ENCODE results near the gene ABRACL. TPM values are rescaled to one million over a fixed set of nuclear protein-coding genes. Genes with fewer than 3 reads are reported as not detected.

ABRACL gene
- total and polyA plus RNA-seq, 2 of the 8 experiments (the other 6 are each of a cell fraction or from before 2014, with no cell fraction given): 103 to 167 TPM

DNA sequence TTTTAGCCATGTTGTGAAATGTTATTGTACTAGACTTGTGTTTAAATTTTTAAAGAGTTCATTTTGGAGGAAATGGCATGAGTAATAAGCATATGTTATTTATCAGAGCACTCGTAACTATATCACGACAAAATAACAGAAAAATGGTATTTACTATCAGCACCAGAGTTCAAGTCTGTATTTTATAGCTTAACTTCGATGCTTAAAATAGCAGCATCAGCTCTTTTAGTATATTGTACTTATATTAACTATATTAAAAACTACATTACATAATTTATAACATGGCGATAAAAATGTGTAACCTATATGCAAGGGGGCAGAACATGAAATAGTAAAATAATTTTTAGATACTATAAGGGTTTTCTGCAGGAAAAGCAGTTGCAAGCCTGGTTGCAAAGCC is 52.9 kb downstream of the ABRACL start:
- ChIA-PET CTCF (ENCODE audit: partially characterized antibody) (no interaction called here), POLR2A (ENCODE audit: partially characterized antibody) (no interaction called here)
- H2BK20ac ChIP-seq (ENCODE audit: low read length): no peak overlapping the region
- H2BK12ac ChIP-seq (ENCODE audit: low read depth, low read length): no peak overlapping the region
- H2BK15ac ChIP-seq (ENCODE audit: low read length): no peak overlapping the region
- no peaks in the 10 kb centered on the region for H4K20me1 ChIP-seq (replicated peaks in 1 of 2; ENCODE audit: control insufficient read depth in 1 of 2, insufficient read depth in 2 of 2, low read length in 2 of 2)
- H3K4me2 ChIP-seq (ENCODE audit: insufficient read depth in 1 of 2, low read depth in 2 of 2, low read length in 2 of 2): no peak overlapping the region
- no peak overlapping the region for H3K56ac ChIP-seq (replicated peaks; ENCODE audit: insufficient read length, low read depth, low read length)
- H3K9me3 ChIP-seq (ENCODE audit: insufficient read depth in 2 of 2, low read depth in 1 of 2, low read length in 1 of 2): no peaks in the 10 kb centered on the region
- H3K27ac ChIP-seq (ENCODE audit: low read depth, low read length): no peak overlapping the region
- no peak overlapping the region for H4K91ac ChIP-seq (replicated peaks; ENCODE audit: insufficient read length, low read length)
- DNase-seq (ENCODE audit: low read depth in 1 of 2, low spot score in 2 of 2): no peak
- H2BK5ac ChIP-seq (ENCODE audit: low read depth, low read length): no peak overlapping the region
- WGBS, 2 experiments (ENCODE audit: extremely low coverage in 1 of 2, insufficient coverage in 1 of 2, insufficient read length in 1 of 2, insufficient replicate concordance in 2 of 2, low coverage in 1 of 2, low lambda C conversion rate in 2 of 2, missing lambda C conversion rate in 1 of 2): 86% methylated on average over 4 of the region's 4 CpGs; no CpG with 5 or more reads in 1 of the 2 experiments
- H3K23ac ChIP-seq (ENCODE audit: insufficient read length): no peak overlapping the region
- H3K4me1 ChIP-seq (replicated peaks in 1 of 4; ENCODE audit: control insufficient read depth in 3 of 4, insufficient read depth in 4 of 4, low read length in 3 of 4): no peaks in the 10 kb centered on the region
- no peaks in the 10 kb centered on the region for H3K23me2 ChIP-seq (ENCODE audit: low read depth, low read length)
- TF ChIP-seq TEAD4 (IDR thresholded peaks at IDR 0.05; ENCODE audit: low read depth, low read length): no peak
- no peak for TF ChIP-seq TCF12 (IDR thresholded peaks at IDR 0.05; ENCODE audit: low read depth, low read length)
- TF ChIP-seq EZH2 (IDR thresholded peaks at IDR 0.05; ENCODE audit: low read depth, low read length, severe bottlenecking): no peak
- FAIRE-seq: no peak
- no peak overlapping the region for H4K8ac ChIP-seq (ENCODE audit: extremely low read depth, insufficient read depth, low read length)
- no peak overlapping the region for H3K4ac ChIP-seq (replicated peaks; ENCODE audit: insufficient read length, low read depth, low read length)
- no peak overlapping the region for H4K5ac ChIP-seq (ENCODE audit: insufficient read length, low read depth, low read length)
- H3K9ac ChIP-seq (replicated peaks in 1 of 4; ENCODE audit: extremely low read depth in 1 of 4, low read depth in 3 of 4, low read length in 3 of 4): no peak overlapping the region
- H2AK5ac ChIP-seq (ENCODE audit: low read depth, low read length): no peak overlapping the region
- H2BK120ac ChIP-seq (replicated peaks; ENCODE audit: low read depth, low read length): no peak overlapping the region
- no peak overlapping the region for H3K14ac ChIP-seq (ENCODE audit: insufficient read length)
- H3K27me3 ChIP-seq (replicated peaks in 1 of 4; ENCODE audit: control insufficient read depth in 3 of 4, extremely low read depth in 1 of 4, insufficient read depth in 3 of 4, low read length in 3 of 4): no peaks in the 10 kb centered on the region
- no peak overlapping the region for H2AFZ ChIP-seq (ENCODE audit: low read length)
- no peaks in the 10 kb centered on the region for H3K79me2 ChIP-seq (ENCODE audit: control insufficient read depth in 1 of 2, insufficient read depth in 2 of 2, low read length in 2 of 2)
- H3K18ac ChIP-seq (ENCODE audit: extremely low read depth, low read length): no peak overlapping the region
- H3K79me1 ChIP-seq (ENCODE audit: low read depth, low read length): no peaks in the 10 kb centered on the region
- H3K36me3 ChIP-seq (ENCODE audit: control insufficient read depth in 2 of 4, insufficient read depth in 4 of 4, low read length in 3 of 4): no peaks in the 10 kb centered on the region
- no peak overlapping the region for H3K4me3 ChIP-seq (ENCODE audit: extremely low read depth in 1 of 4, insufficient read depth in 2 of 4, low read depth in 3 of 4, low read length in 4 of 4)
